NCI-H128 (cell line): ENCODE measurements around the gene MACROD1.
"Not testable (repeated sequence)": the region's sequence is repeated elsewhere in the genome, so short reads cannot be mapped to it uniquely, and the experiment has no call there.

Source experiments
- DNase-seq: peaks from one replicate; lab custom pipeline; 2025; ENCODE audit not compliant: unreplicated experiment; lab: John Stamatoyannopoulos, UW

MACROD1 gene

DNA sequence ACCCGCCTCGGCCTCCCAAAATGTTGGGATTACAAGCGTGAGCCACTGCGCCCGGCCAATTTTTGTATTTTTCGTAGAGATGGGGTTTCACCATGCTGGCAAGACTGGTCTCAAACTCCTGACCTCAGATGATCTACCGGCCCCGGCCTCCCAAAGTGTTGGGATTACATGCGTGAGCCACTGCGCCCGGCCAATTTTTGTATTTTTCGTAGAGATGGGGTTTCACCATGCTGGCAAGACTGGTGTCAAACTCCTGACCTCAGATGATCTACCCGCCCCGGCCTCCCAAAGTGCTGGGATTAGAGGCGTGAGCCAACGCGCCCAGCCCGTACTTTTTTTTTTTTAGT lies 192.0 kb downstream of the MACROD1 start:
- DNase-seq, result not testable (repeated sequence)

DNA sequence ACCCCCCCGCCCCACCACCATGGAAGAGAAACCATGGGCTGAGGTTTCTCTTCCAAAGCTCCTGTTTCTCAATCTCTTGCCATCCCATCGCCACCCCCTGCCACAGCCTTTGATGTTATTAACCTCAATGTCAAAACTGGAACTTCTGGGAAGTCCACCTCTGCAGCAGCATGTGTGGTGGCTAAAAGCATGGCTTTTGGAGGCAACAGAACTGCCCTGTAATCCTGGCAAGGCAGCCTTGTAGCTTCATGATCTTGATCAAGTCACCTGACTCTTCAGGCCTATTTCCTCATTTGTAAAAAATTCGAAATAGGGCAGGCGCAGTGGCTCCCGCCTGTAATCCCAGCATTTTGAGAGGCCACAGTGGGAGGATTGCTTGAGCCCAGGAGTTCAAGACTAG lies 195.0 kb downstream of the MACROD1 start:
- DNase-seq, result no peak

DNA sequence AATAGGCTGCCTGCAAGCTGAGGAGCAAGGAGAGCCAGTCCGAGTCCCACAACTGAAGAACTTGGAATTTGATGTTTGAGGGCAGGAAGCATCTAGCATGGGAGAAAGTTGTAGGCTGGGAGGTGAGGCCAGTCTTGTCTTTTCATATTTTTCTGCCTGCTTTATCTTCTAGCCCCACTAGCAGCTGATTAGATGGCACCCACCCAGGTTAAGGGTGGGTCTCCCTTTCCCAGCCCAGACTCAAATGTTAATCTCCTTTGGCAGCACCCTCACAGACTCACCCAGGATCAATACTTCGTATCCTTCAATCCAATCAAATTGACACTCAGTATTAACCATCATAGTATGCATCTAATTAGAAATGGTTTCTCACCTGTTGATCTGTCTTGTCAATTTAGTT lies 196.5 kb downstream of the MACROD1 start:
- no peak for DNase-seq

DNA sequence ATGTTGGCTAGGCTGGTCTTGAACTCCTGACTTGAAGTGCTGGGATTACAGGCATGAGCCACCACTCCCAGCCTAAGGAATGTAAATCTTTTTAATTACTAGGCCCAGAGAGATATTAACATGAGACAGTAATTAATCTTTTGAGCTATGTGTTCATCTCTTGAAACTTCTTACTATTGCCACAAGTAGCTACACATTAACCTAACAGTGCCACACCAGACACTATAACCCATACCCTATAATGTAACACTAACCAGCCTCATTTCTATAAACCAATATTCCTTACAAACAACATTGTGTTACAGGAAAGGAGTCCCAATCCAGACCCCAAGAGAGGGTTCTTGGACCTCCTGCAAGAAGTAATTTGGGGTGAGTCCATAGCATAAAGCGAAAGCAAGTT lies 199.5 kb downstream of the MACROD1 start:
- DNase-seq, result no peak

DNA sequence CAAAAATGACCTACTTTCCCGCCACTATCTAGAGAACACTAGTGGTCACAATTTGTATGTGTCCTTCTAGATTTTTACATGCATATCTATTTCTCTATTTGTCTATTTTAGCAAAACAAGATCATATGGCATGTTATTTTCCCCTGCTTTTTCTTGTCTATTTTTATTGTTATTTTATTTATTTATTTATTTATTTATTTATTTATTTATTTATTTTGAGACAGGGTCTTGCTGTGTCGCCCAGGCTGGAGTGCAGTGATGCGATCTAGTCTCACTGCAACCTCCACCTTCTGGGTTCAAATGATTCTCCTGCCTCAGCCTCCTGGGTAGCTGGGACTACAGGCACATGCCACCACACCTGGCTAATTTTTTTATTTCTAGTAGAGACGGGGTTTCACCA lies 202.0 kb downstream of the MACROD1 start:
- DNase-seq, result not testable (repeated sequence)

DNA sequence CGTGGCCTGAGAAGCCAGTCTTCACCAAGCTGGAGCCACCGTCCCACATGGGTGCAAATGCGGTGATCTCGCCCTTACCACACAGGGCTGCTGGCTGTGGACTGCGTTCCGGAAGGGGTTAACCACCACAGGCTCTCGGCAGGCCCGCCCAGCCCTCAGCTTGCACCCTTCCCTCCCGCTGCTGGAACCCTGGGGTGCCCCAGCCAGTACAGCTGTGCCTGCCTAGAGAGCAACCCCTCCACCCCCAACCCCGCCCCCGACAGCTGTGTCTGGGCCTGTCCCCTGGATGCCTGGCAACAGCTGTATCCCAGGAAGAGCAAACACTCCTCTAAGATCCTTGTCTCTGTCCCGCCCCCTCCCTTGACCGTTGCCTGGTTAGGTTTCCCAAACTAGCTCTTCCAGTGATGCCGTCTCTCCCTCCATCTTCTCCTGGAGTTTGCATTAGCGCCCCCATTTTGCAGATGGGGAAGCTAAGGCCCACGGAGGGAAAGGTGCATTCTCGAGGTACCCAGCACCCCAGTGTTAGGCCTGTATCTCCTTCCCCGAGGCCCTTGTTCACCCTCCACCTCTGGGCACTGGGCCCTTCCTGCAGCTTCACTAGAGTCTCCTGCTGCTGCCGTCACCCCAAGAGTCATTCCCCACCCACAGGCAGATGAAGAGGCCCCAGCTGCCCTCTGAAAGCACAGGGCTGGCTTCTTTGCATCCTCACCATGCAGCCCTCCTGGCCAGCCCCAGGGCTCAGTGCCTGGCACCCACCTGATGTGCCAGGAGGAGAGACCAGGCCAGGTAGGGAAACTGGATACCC lies 204.1 kb downstream of the MACROD1 start:
- no peak for DNase-seq

DNA sequence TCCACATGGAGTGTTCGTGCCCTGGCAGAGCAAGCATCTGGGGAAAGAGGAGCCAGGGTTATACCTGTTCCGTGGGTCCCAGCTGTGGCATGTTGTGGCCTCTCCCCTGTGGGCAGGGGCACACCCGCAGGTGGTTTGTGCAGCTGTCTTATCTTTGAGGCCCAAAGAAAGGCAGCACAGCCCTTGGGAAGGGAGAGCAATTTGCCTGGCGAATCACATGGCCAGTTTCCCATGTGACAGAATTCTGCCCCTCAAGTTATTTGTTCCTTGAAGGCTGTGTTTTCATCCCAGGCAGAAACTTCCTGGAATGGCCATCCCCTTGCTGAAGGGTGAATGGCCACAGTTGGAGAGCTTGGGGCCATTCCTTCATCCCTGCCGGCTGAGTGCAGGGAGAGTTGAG lies 207.9 kb downstream of the MACROD1 start:
- DNase-seq, result no peak

DNA sequence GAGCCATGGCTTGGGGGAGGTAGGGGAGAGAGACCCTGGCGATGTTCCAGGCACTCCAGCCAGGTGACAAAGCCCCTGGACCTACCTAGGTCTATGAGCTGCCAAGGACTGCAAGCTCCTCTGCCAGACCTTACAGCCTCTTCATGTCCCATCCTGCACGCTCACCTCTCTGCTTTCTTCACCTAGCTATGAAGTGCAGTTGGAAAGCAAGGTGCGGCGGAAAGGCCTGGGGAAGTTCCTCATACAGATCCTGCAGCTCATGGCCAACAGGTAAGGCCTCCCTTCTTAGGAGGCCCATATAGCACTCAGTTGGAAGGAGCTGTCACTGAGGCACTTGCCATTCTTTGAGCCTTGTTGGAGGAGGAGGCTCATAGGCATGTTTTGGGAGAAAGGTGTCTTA lies 213.3 kb downstream of the MACROD1 start:
- DNase-seq, result no peak

DNA sequence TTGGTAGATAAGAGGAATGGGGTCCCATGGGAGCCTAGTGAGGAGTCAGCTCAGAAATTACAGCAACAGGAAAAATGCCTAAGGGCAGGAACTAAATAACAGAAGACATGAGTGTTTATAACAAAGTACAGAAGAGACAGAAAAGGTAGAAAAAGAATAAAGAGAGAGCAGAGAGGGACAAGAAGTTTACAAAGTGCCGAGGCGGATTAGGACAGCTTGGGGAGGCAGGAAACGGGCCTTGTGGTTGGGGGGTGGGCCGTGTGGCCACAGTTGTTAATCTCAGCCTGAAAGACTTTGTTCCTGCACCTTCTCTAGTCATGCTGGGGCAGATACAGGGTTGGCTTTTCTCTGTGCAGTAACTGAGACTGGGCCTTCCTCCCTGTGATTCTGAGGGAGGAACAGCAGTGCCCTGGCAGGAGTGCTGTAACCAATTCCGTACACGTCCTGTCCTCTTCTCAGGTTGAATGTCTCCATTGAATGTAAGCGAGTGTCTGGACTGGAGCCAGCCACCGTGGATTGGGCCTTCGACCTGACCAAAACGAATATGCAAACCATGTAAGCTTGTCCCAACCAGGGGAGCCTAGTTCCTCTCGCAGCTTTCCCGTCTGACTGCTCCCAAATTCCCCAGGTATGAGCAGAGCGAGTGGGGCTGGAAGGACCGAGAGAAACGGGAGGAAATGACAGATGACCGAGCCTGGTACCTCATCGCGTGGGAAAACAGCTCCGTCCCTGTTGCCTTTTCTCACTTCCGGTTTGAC lies 214.0 kb downstream of the MACROD1 start:
- no peak for DNase-seq
